DND-41 (cell line): ENCODE measurements around the gene LGR6.

Experiments used
- ATAC-seq: fragments of 200-7000 bp; cut with Tn5 transposase; 3 replicates; pipeline ENCODE4 v1.9.1; 2021; ENCODE audit warnings: low read depth; ENCODE audit not compliant: insufficient read depth
- DNase-seq: peaks from one replicate; pipeline ENCODE4 v3.0.0-alpha.2; 2020
- H2AFZ ChIP-seq: 2 replicates; pipeline ENCODE4 v1.6.0; 2012; ENCODE audit warnings: low read depth, low read length
- H3K27ac ChIP-seq: 2 replicates; pipeline ENCODE4 v1.5.1; 2012; ENCODE audit warnings: low read length, inconsistent platforms
- H3K27me3 ChIP-seq: fragments of 200-600 bp; sonication (generic); 2 replicates; pipeline ENCODE4 v1.6.0; 2012; ENCODE audit warnings: low read length, mild to moderate bottlenecking, inconsistent platforms; ENCODE audit not compliant: insufficient read depth, poor library complexity
- H3K36me3 ChIP-seq: 2 replicates; pipeline ENCODE4 v1.5.1; 2012; ENCODE audit warnings: low read length, inconsistent platforms; ENCODE audit not compliant: insufficient read depth
- H3K4me1 ChIP-seq: 2 replicates; pipeline ENCODE4 v1.5.1; 2012; ENCODE audit warnings: mild to moderate bottlenecking, low read length; ENCODE audit not compliant: insufficient read depth
- H3K4me2 ChIP-seq: 2 replicates; pipeline ENCODE4 v1.6.0; 2012; ENCODE audit warnings: mild to moderate bottlenecking, moderate library complexity, low read length, inconsistent platforms; ENCODE audit not compliant: insufficient read depth
- H3K4me3 ChIP-seq, 2 experiments: fragments of 200-600 bp in 1 of 2; shearing (Covaris generic) in 1 of 2; 2 replicates each; pipeline ENCODE4 v1.5.1; 2012 to 2016; ENCODE audit warnings: inconsistent platforms in 2 of 2, low read length in 2 of 2, mild to moderate bottlenecking in 2 of 2, low read depth in 1 of 2, moderate library complexity in 1 of 2
- H3K79me2 ChIP-seq: 2 replicates; pipeline ENCODE4 v1.6.0; 2012; ENCODE audit warnings: low read length, inconsistent platforms; ENCODE audit not compliant: insufficient read depth
- H3K9ac ChIP-seq: 2 replicates; pipeline ENCODE4 v1.6.0; 2012; ENCODE audit warnings: low read depth, mild to moderate bottlenecking, inconsistent platforms, low read length, moderate library complexity
- H3K9me3 ChIP-seq: 2 replicates; pipeline ENCODE4 v1.5.1; 2012; ENCODE audit warnings: low read length, moderate library complexity, mild to moderate bottlenecking, inconsistent platforms; ENCODE audit not compliant: insufficient read depth, severe bottlenecking
- H4K20me1 ChIP-seq: 2 replicates; pipeline ENCODE4 v1.6.0; 2012; ENCODE audit warnings: low read length; ENCODE audit not compliant: insufficient read depth
- CTCF ChIP-seq: IDR thresholded peaks from 2 replicates; pipeline ENCODE4 v1.5.1; 2012; ENCODE audit warnings: borderline replicate concordance, low read length, moderate library complexity, mild to moderate bottlenecking; ENCODE audit not compliant: poor library complexity, severe bottlenecking; ENCODE audit errors: extremely low read depth
- EZH2 ChIP-seq: IDR thresholded peaks from 3 replicates; pipeline ENCODE4 v1.6.1; 2012; ENCODE audit warnings: borderline replicate concordance, low read depth, mild to moderate bottlenecking, moderate library complexity, low read length, inconsistent platforms; ENCODE audit not compliant: severe bottlenecking

LGR6 gene

GRCh38 chr1:202357506-202357905 lies 163.9 kb downstream of the LGR6 start:
- Histone ChIP-seq H3K79me2 (peaks cover 40% of the 10 kb centered on the region), H4K20me1 (peaks cover 4% of the 10 kb centered on the region; the same call in 1 of the 2 replicates), H3K4me2 (no peak overlapping the region), H3K27ac (no peak overlapping the region), H3K4me3 (no peak overlapping the region), H3K9ac (no peak overlapping the region), H3K27me3 (no peaks in the 10 kb centered on the region), H3K4me1 (no peaks in the 10 kb centered on the region), H3K9me3 (no peaks in the 10 kb centered on the region), H3K36me3 (no peaks in the 10 kb centered on the region), H2AFZ (no peak overlapping the region)
- ATAC-seq (no peak), DNase-seq (no peak)
- TF ChIP-seq CTCF, result no peak
- no peak for TF ChIP-seq EZH2

- Histone ChIP-seq H3K27me3 (no peaks in the 10 kb centered on the region), H2AFZ (no peak overlapping the region), H3K9ac (no peak overlapping the region), H3K79me2 (peaks cover 34% of the 10 kb centered on the region), H3K4me1 (no peaks in the 10 kb centered on the region), H3K36me3 (no peaks in the 10 kb centered on the region), H3K9me3 (no peaks in the 10 kb centered on the region), H4K20me1 (peaks cover 3% of the 10 kb centered on the region; the same call in 1 of the 2 replicates), H3K27ac (no peak overlapping the region), H3K4me3 (no peak overlapping the region), H3K4me2 (no peak overlapping the region)
- no peak for DNase-seq
- no peak for ATAC-seq
- TF ChIP-seq CTCF (no peak), EZH2 (no peak)
Observed at GRCh38 chr1:202361224-202361623, 167.6 kb downstream of the LGR6 start.

GRCh38 chr1:202361701-202362100 lies 168.1 kb downstream of the LGR6 start:
- no peaks in the 10 kb centered on the region for H3K36me3 ChIP-seq
- no peaks in the 10 kb centered on the region for H3K9me3 ChIP-seq
- no peaks in the 10 kb centered on the region; the same call in 1 of the 2 replicates for H4K20me1 ChIP-seq
- ATAC-seq, result no peak
- no peak overlapping the region for H3K27ac ChIP-seq
- TF ChIP-seq EZH2 (no peak), CTCF (no peak)
- H3K27me3 ChIP-seq, result no peaks in the 10 kb centered on the region
- no peak overlapping the region for H2AFZ ChIP-seq
- H3K4me1 ChIP-seq, result no peaks in the 10 kb centered on the region
- H3K4me3 ChIP-seq, result no peak overlapping the region
- no peak overlapping the region for H3K9ac ChIP-seq
- H3K79me2 ChIP-seq, result peaks cover 32% of the 10 kb centered on the region
- H3K4me2 ChIP-seq, result no peak overlapping the region
- DNase-seq, result no peak

- TF ChIP-seq CTCF (no peak), EZH2 (no peak)
- DNase-seq (no peak), ATAC-seq (no peak)
- Histone ChIP-seq H3K27ac (no peak overlapping the region), H3K4me1 (no peaks in the 10 kb centered on the region), H3K36me3 (no peaks in the 10 kb centered on the region), H3K4me2 (no peak overlapping the region), H3K27me3 (no peaks in the 10 kb centered on the region), H3K79me2 (peaks cover 32% of the 10 kb centered on the region), H3K9ac (no peak overlapping the region), H4K20me1 (no peaks in the 10 kb centered on the region; the same call in 1 of the 2 replicates), H2AFZ (no peak overlapping the region), H3K4me3 (no peak overlapping the region), H3K9me3 (no peaks in the 10 kb centered on the region)
Observed at GRCh38 chr1:202362212-202362611, 168.6 kb downstream of the LGR6 start.
